Stimulated activated CD8-positive, alpha-beta memory T cell treated with anti-CD3 and anti-CD28 coated beads, Interleukin-15, amount 100 ng/mL, for 4 hours (primary cell): ENCODE measurements around the gene RNF207.
"Not testable (repeated sequence)": the region's sequence is repeated elsewhere in the genome, so short reads cannot be mapped to it uniquely, and the experiment has no call there.

Experiments
- DNase-seq, 2 donors: peaks; one replicate each; pipeline ENCODE4 v3.0.0-alpha.2; 2020; ENCODE audit warnings: low read depth in 2 of 2

The RNF207 gene

GRCh38 chr1:6200188-6200809 is 5.6 kb upstream of the RNF207 start:
- DNase-seq, result no peak

GRCh38 chr1:6202256-6202655 is 3.7 kb upstream of the RNF207 start:
- DNase-seq, result no peak

GRCh38 chr1:6206520-6206855 is 569 bp downstream of the RNF207 start:
- no peak for DNase-seq

- no peak for DNase-seq
These were observed 1.4 kb downstream of the RNF207 start for GRCh38 chr1:6207075-6207885.

GRCh38 chr1:6207921-6208320 is 2.0 kb downstream of the RNF207 start:
- no peak for DNase-seq

- DNase-seq, result no peak
These were observed 3.1 kb downstream of the RNF207 start for GRCh38 chr1:6208723-6209660.

GRCh38 chr1:6209661-6210580 is 4.0 kb downstream of the RNF207 start:
- no peak for DNase-seq

GRCh38 chr1:6210591-6211355 is 4.9 kb downstream of the RNF207 start:
- DNase-seq, result no peak

GRCh38 chr1:6211731-6212130 is 5.8 kb downstream of the RNF207 start:
- DNase-seq, result no peak

- no peak for DNase-seq
These were observed 6.5 kb downstream of the RNF207 start for GRCh38 chr1:6212193-6212959.

- no peak for DNase-seq
These were observed 12.7 kb downstream of the RNF207 start for GRCh38 chr1:6218375-6219164.

GRCh38 chr1:6219641-6220040 is 13.7 kb downstream of the RNF207 start:
- DNase-seq, result not testable (repeated sequence)

- DNase-seq, result no peak
These were observed 14.3 kb downstream of the RNF207 start for GRCh38 chr1:6220236-6220635.

- no peak for DNase-seq
These were observed 15.4 kb downstream of the RNF207 start for GRCh38 chr1:6221210-6221784.

- no peak for DNase-seq
These were observed 16.7 kb downstream of the RNF207 start for GRCh38 chr1:6222636-6223035.

- no peak for DNase-seq
These were observed 17.7 kb downstream of the RNF207 start for GRCh38 chr1:6223617-6224016.

GRCh38 chr1:6224718-6225117 is 18.8 kb downstream of the RNF207 start:
- DNase-seq, result no peak

GRCh38 chr1:6225651-6226050 is 19.7 kb downstream of the RNF207 start:
- DNase-seq, result no peak

GRCh38 chr1:6233376-6233775 is 27.5 kb downstream of the RNF207 start:
- DNase-seq, result no peak
